ENCODE measurements around the gene MIPEP. TPM values are rescaled to one million over a fixed set of nuclear protein-coding genes. Genes with fewer than 3 reads are reported as not detected.
"Not testable (repeated sequence)": the region's sequence is repeated elsewhere in the genome, so short reads cannot be mapped to it uniquely, and the experiment has no call there.

MIPEP gene
- total and polyA plus RNA-seq, 12 donors = 13.9 to 28.6 (median 20.7) TPM

- H3K36me3 ChIP-seq (replicated peaks in 1 of 2) = peaks cover 0 to 5% of the 10 kb centered on the region in 2 donors
- DNase-seq = no peak
- intact Hi-C loops (cut with DNase I) = no loop called here
Observed at GRCh38 chr13:23883255-23883654, 5.9 kb downstream of the MIPEP start.

DNA sequence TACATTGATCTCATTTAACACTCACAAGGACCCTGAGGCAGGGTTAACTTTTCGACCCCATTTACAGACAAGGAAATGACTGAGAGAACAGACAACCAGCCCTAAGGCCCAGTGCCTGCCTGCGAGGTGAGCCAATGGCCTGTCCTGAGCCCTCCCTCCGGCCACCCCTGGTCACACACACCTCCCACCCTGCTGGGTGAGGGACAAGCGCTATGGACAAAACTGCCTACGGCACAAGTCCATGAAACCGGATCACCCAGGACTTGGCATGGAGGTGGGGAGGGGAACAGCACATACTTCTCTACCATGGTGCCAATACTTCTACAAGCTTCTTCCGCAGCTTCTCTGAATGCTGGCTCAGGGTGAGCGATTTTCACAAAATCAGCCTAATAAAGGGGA is 7.8 kb downstream of the MIPEP start:
- intact Hi-C loops (cut with DNase I); H3K36me3 ChIP-seq (replicated peaks in 1 of 2); DNase-seq; H3K27me3 ChIP-seq; H3K27ac ChIP-seq; H3K9me3 ChIP-seq (replicated peaks in 1 of 3); H3K4me3 ChIP-seq; H3K4me1 ChIP-seq (replicated peaks in 1 of 2): not testable (repeated sequence)
- WGBS, 4 donors = 93 to 98% (median 93%) methylated on average over 3 to 8 of the region's 8 CpGs

More at GRCh38 chr13:23883255-23883654, 5.9 kb downstream of the MIPEP start:
- Histone ChIP-seq H3K27ac (no peak overlapping the region), H3K9me3 (replicated peaks in 1 of 3) (no peaks in the 10 kb centered on the region), H3K4me1 (replicated peaks in 1 of 2) (peaks cover 3 to 6% of the 10 kb centered on the region in 2 donors), H3K4me3 (no peak overlapping the region), H3K27me3 (no peaks in the 10 kb centered on the region)
- WGBS, 4 donors = 91 to 96% (median 93%) methylated on average over 4 of the region's 4 CpGs
- no peak for TF ChIP-seq CTCF (IDR thresholded peaks at IDR 0.05)
- TF ChIP-seq POLR2A (IDR thresholded peaks at IDR 0.05) = no peak

DNA sequence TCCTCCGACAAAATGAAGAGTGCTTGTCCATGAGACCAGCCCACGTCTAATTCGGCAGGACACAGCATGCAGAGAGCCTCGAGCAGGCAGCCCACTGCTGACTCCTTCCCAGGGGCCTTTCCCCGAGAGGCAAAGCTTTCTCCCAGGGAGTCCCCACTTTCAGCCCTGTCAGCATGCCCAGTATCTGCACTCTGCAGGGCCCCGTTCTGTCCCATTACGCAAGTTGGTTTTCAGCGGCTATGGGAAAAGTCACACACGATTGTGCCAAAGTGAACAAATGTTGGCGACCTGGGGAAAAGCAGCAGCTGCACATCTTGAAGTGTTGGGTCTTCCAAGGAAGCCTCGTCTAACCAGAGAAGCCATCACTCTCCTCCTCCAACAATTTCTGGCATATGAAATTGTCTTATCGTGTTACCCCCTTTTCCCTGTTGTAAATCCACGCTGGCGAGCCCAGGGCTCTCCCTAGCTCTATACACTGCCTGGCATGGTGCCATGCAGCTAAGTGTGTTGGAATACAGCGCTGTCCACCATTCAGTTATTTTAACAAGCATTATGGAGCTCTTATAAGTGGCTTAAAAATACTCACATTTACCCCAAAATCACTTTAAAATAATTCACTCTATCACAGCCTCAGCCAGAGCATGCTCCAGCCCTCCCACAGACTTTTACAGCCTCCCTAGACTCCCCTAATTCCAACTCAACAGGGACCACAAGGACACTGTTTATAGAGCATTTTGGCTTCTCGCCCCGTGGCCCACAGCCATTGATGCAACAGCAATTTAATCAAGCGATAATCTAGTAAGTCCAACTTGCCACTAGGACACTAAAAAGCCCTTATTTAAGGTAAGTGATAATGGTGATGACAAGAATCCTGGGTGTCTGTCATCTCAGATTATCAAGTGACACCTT is 8.5 kb downstream of the MIPEP start:
- 82 to 88% (median 84%) methylated on average over 8 to 16 of the region's 18 CpGs for WGBS, 4 donors
- H3K4me1 ChIP-seq (replicated peaks in 1 of 2); H3K36me3 ChIP-seq (replicated peaks in 1 of 2); H3K27ac ChIP-seq; H3K9me3 ChIP-seq (replicated peaks in 1 of 3); H3K27me3 ChIP-seq; DNase-seq; intact Hi-C loops (cut with DNase I); H3K4me3 ChIP-seq: not testable (repeated sequence)

DNA sequence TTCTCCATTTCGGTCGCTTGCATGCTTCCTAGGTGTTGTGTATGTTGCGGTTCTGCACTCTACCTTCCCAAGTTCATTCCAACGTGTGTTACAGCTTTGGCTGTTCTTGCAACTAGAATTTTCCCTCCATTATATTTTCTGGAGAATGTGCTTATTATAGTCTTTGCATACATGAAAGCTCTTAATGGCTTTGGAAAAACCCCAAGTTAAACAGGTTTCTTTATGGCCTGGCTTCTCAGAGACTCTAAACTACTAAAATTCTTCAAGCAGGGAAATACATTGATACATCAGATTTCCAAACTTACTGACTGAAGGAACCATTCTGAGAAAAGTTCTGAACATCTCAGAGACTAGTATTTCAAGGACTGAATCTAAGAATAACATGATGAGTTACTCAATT is 11.9 kb downstream of the MIPEP start:
- H3K27ac ChIP-seq = no peak overlapping the region
- 95 to 97% (median 96%) methylated on average over 4 of the region's 4 CpGs for WGBS, 4 donors
- H3K4me1 ChIP-seq (replicated peaks in 1 of 2) = no peaks in the 10 kb centered on the region
- H3K9me3 ChIP-seq (replicated peaks in 1 of 3) = no peaks in the 10 kb centered on the region
- H3K27me3 ChIP-seq = no peaks in the 10 kb centered on the region
- H3K4me3 ChIP-seq = no peak overlapping the region
- TF ChIP-seq POLR2A (IDR thresholded peaks at IDR 0.05) = no peak
- no peak for TF ChIP-seq CTCF (IDR thresholded peaks at IDR 0.05)
- intact Hi-C loops (cut with DNase I) = no loop called here
- no peak for DNase-seq
- no peaks in the 10 kb centered on the region for H3K36me3 ChIP-seq (replicated peaks in 1 of 2)

GRCh38 chr13:23876265-23876664 is 12.9 kb downstream of the MIPEP start:
- TF ChIP-seq POLR2A (IDR thresholded peaks at IDR 0.05) = no peak
- peak in 3 of 6 experiments; percentile 12 to 26 (median 21) for TF ChIP-seq CTCF (IDR thresholded peaks at IDR 0.05)
- intact Hi-C loops (cut with DNase I) = no loop called here
- no peaks in the 10 kb centered on the region for H3K4me1 ChIP-seq (replicated peaks in 1 of 2)
- H3K9me3 ChIP-seq (replicated peaks in 1 of 3) = no peaks in the 10 kb centered on the region
- WGBS, 4 donors = 71 to 78% (median 74%) methylated on average over 2 of the region's 2 CpGs
- H3K4me3 ChIP-seq = no peak overlapping the region
- H3K27me3 ChIP-seq = no peaks in the 10 kb centered on the region
- H3K27ac ChIP-seq = no peak overlapping the region
- DNase-seq = no peak
- H3K36me3 ChIP-seq (replicated peaks in 1 of 2) = no peaks in the 10 kb centered on the region

Measured in adrenal gland (tissue), 12 donors.